ENCODE data around the gene REV3L.

REV3L gene

GRCh38 chr6:111423960-111424846 is 58.8 kb downstream of the REV3L start:
- no peak for TF ChIP-seq JUND (IDR thresholded peaks at IDR 0.05; ENCODE audit: low read depth)
- DNase-seq (ENCODE audit: low read depth in 1 of 2, low spot score in 1 of 2), result peak; percentile 25 to 62
- in situ Hi-C loops (cut with HindIII; ENCODE audit: low pct_unique_long_range_greater_than_20kb, low sequenced_read_pairs), result no loop called here

- in situ Hi-C loops (cut with HindIII; ENCODE audit: low pct_unique_long_range_greater_than_20kb, low sequenced_read_pairs), result no loop called here
- no peak for DNase-seq (ENCODE audit: low read depth in 1 of 2, low spot score in 1 of 2)
- no peak for TF ChIP-seq JUND (IDR thresholded peaks at IDR 0.05; ENCODE audit: low read depth)
Measured at GRCh38 chr6:111423055-111423633, 59.9 kb downstream of the REV3L start.

DNA sequence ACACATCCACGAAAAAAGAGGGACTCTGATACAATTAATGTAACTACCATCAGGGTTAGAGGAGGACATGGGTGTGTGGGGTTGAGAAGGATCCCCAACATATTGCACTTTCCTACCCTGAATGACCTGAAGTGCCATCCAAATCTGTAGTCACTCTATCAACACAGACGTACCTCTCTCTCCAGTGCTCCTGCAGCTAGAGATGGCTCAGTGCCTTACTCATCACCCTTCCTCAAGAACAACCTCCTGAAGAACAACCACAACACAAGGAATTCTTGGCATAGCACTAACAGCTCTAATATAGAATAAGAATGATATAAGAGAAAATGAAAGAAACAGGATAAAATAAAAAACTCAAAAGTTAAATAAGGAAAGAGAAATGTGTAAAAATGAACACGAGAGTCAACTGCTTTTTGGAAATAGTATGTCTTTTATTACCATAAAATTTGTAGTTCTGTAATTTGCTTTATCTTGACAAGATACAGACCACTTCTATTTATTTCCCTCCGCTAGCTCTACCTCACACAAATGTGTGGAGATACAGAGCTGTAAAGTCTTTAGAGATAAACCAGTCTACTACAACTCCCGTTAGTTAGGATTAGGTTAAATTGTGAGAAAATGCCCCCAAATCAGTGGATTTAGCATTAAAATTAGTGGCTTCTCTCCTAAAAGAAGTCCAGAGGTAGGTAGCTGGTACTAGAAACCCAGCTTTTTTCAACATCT is 63.9 kb downstream of the REV3L start:
- DNase-seq (ENCODE audit: low read depth in 1 of 2, low spot score in 1 of 2), result no peak
- TF ChIP-seq JUND (IDR thresholded peaks at IDR 0.05; ENCODE audit: low read depth), result no peak
- in situ Hi-C loops (cut with HindIII; ENCODE audit: low pct_unique_long_range_greater_than_20kb, low sequenced_read_pairs), result no loop called here

GRCh38 chr6:111417946-111418345 is 65.1 kb downstream of the REV3L start:
- no peak for DNase-seq (ENCODE audit: low read depth in 1 of 2, low spot score in 1 of 2)
- no peak for TF ChIP-seq JUND (IDR thresholded peaks at IDR 0.05; ENCODE audit: low read depth)
- in situ Hi-C loops (cut with HindIII; ENCODE audit: low pct_unique_long_range_greater_than_20kb, low sequenced_read_pairs), result no loop called here

GRCh38 chr6:111417181-111417585 is 65.8 kb downstream of the REV3L start:
- in situ Hi-C loops (cut with HindIII; ENCODE audit: low pct_unique_long_range_greater_than_20kb, low sequenced_read_pairs), result no loop called here
- no peak for TF ChIP-seq JUND (IDR thresholded peaks at IDR 0.05; ENCODE audit: low read depth)
- no peak for DNase-seq (ENCODE audit: low read depth in 1 of 2, low spot score in 1 of 2)

DNA sequence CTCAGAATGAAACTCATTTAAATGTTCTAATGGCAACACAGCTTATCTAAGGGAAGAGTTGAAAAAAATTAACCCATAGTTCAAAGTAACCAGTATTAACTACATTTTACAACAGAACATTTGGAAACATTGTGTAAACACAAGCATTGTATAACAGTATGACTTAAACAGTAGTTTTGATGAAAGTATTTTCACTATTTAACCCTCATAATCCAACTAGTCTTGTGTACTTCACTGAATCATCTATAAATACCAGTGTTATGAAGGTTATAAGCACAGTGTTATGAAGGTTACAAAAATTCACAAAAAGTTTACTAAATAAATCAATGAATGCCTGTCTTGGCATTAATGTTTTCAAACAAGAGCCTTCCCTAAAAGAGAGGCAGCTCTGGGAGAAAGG is 66.5 kb downstream of the REV3L start:
- in situ Hi-C loops (cut with HindIII; ENCODE audit: low pct_unique_long_range_greater_than_20kb, low sequenced_read_pairs), result no loop called here
- DNase-seq (ENCODE audit: low read depth in 1 of 2, low spot score in 1 of 2), result no peak
- TF ChIP-seq JUND (IDR thresholded peaks at IDR 0.05; ENCODE audit: low read depth), result no peak

GRCh38 chr6:111414373-111414772 is 68.6 kb downstream of the REV3L start:
- TF ChIP-seq JUND (IDR thresholded peaks at IDR 0.05; ENCODE audit: low read depth), result no peak
- in situ Hi-C loops (cut with HindIII; ENCODE audit: low pct_unique_long_range_greater_than_20kb, low sequenced_read_pairs), result no loop called here
- DNase-seq (ENCODE audit: low read depth in 1 of 2, low spot score in 1 of 2), result no peak

- no peak for DNase-seq (ENCODE audit: low read depth in 1 of 2, low spot score in 1 of 2)
- TF ChIP-seq JUND (IDR thresholded peaks at IDR 0.05; ENCODE audit: low read depth), result no peak
- in situ Hi-C loops (cut with HindIII; ENCODE audit: low pct_unique_long_range_greater_than_20kb, low sequenced_read_pairs), result no loop called here
Measured at GRCh38 chr6:111411978-111412566, 70.9 kb downstream of the REV3L start.

DNA sequence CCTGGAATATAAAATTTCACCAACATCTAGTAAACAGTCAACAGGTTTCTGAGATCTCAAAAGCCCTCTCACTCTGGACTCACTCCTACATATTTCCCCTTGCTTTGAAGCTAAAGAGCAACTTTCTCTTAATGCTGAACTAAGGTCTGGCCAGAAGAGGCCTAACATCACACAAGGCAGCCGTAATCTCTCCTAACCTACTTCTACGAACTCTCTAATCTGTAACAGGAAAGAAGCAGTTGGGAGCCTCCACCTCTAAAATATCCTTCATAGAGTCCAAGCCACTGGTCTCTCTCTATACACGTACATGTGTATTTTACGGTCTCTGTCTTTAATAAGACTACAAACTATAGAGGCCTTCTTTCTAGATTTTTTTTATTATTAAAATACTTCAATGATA is 72.0 kb downstream of the REV3L start:
- DNase-seq (ENCODE audit: low read depth in 1 of 2, low spot score in 1 of 2), result no peak
- TF ChIP-seq JUND (IDR thresholded peaks at IDR 0.05; ENCODE audit: low read depth), result no peak
- in situ Hi-C loops (cut with HindIII; ENCODE audit: low pct_unique_long_range_greater_than_20kb, low sequenced_read_pairs), result no loop called here

DNA sequence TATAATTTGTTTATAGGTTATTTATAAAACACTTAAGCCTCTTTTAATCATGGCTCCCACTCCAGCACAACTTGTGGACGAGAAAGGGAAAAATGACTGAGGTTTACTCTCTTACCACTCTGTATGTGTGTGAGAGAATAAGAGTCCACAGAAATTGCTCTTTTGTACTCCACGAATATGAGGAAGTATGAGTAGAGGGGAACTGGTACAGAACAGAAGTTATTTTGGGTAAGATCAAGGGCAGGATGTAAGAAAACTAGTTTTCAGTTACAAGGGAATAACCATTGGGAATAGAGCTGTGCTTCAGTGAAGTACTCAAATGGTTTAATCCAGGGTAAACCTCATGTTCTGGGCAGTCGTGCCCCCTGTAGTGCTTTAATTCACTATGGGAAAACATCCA is 72.6 kb downstream of the REV3L start:
- in situ Hi-C loops (cut with HindIII; ENCODE audit: low pct_unique_long_range_greater_than_20kb, low sequenced_read_pairs), result no loop called here
- DNase-seq (ENCODE audit: low read depth in 1 of 2, low spot score in 1 of 2), result no peak
- TF ChIP-seq JUND (IDR thresholded peaks at IDR 0.05; ENCODE audit: low read depth), result no peak

GRCh38 chr6:111409430-111409829 is 73.6 kb downstream of the REV3L start:
- TF ChIP-seq JUND (IDR thresholded peaks at IDR 0.05; ENCODE audit: low read depth), result no peak
- in situ Hi-C loops (cut with HindIII; ENCODE audit: low pct_unique_long_range_greater_than_20kb, low sequenced_read_pairs), result no loop called here
- DNase-seq (ENCODE audit: low read depth in 1 of 2, low spot score in 1 of 2), result no peak

DNA sequence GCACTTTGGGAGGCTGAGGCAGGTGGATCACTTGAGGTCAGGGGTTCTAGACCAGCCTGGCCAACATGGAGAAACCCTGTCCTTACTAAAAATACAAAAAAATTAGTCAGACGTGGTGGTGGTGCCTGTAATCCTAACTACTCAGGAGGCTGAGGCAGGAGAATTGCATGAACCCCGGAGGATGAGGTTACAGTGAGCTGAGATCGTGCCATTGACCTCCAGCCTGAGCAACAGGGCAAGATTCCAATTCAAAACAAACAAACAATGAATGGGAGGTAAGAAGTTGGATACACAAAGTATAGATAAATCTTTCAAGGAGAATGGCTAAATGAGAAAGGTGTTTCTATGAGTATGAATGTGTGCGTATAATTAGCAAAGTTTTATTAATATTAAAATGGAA is 75.3 kb downstream of the REV3L start:
- TF ChIP-seq JUND (IDR thresholded peaks at IDR 0.05; ENCODE audit: low read depth), result no peak
- in situ Hi-C loops (cut with HindIII; ENCODE audit: low pct_unique_long_range_greater_than_20kb, low sequenced_read_pairs), result no loop called here
- DNase-seq (ENCODE audit: low read depth in 1 of 2, low spot score in 1 of 2), result no peak
